ENCODE measurements around the gene DPP6.
"Not testable (repeated sequence)": the region's sequence is repeated elsewhere in the genome, so short reads cannot be mapped to it uniquely, and the experiment has no call there.

- TF ChIP-seq CTCF, POLR2A (IDR thresholded peaks at IDR 0.05): not testable (repeated sequence)
These were observed 94.5 kb downstream of the DPP6 start for GRCh38 chr7:154146707-154147038.
